Type B pancreatic cell (in vitro differentiated cells): ENCODE results near the gene ABCB1. TPM values are rescaled to one million over a fixed set of nuclear protein-coding genes. Genes with fewer than 3 reads are reported as not detected.

Experiments
- DNase-seq: peaks from one replicate; pipeline ENCODE4 v3.0.0; 2021; ENCODE audit warnings: mixed read lengths; ENCODE audit not compliant: unreplicated experiment; ENCODE audit errors: extremely low spot score
- H3K27ac Mint-ChIP-seq: 2 replicates; pipeline ENCODE4 v1.8.0; 2021; ENCODE audit warnings: mild to moderate bottlenecking, mixed read lengths
- H3K27me3 Mint-ChIP-seq: 2 replicates; pipeline ENCODE4 v1.8.0; 2021; ENCODE audit warnings: mixed read lengths
- H3K36me3 Mint-ChIP-seq: 2 replicates; pipeline ENCODE4 v1.8.0; 2021; ENCODE audit warnings: mixed read lengths
- H3K4me1 Mint-ChIP-seq: one replicate; pipeline ENCODE4 v1.8.0; 2021; ENCODE audit warnings: mixed read lengths; ENCODE audit not compliant: unreplicated experiment
- H3K4me3 Mint-ChIP-seq: 2 replicates; pipeline ENCODE4 v1.8.0; 2021; ENCODE audit warnings: mild to moderate bottlenecking, mixed read lengths
- H3K9me3 Mint-ChIP-seq: 2 replicates; pipeline ENCODE4 v1.8.0; 2021; ENCODE audit warnings: mixed read lengths
- CTCF ChIP-seq: fragments of 200-600 bp; sonication (generic); conservative IDR thresholded peaks from 2 replicates; pipeline ENCODE4 v1.5.0; 2021; ENCODE audit warnings: antibody characterized with exemption, mild to moderate bottlenecking
- total RNA-seq: library from RNA; stranded (reverse); gene quantifications from 2 replicates; pipeline ENCODE4 v1.2.1, GENCODE V29; 2021; ENCODE audit warnings: low replicate concordance

The ABCB1 gene
- total RNA-seq, 1 donor from 2014 or later, result 31.3 TPM

- no peak for DNase-seq
- no peak overlapping the region for H3K4me3 Mint-ChIP-seq
Observed at GRCh38 chr7:87479951-87480350, 120.7 kb downstream of the ABCB1 start.

GRCh38 chr7:87476179-87476557 lies 124.5 kb downstream of the ABCB1 start:
- Mint-ChIP-seq H3K4me1 (peaks cover 13% of the 10 kb centered on the region), H3K4me3 (peak overlapping the region; percentile 71), H3K27ac (no peak overlapping the region), H3K9me3 (no peaks in the 10 kb centered on the region), H3K36me3 (no peaks in the 10 kb centered on the region), H3K27me3 (peaks cover 37% of the 10 kb centered on the region)
- DNase-seq, result no peak
- no peak for TF ChIP-seq CTCF

More at GRCh38 chr7:87479951-87480350, 120.7 kb downstream of the ABCB1 start:
- no peaks in the 10 kb centered on the region for H3K9me3 Mint-ChIP-seq
- no peak for TF ChIP-seq CTCF
- no peak overlapping the region for H3K27ac Mint-ChIP-seq
- H3K36me3 Mint-ChIP-seq, result no peaks in the 10 kb centered on the region
- peaks cover 2% of the 10 kb centered on the region for H3K4me1 Mint-ChIP-seq
- H3K27me3 Mint-ChIP-seq, result peaks cover 18% of the 10 kb centered on the region

- H3K36me3 Mint-ChIP-seq, result no peaks in the 10 kb centered on the region
- DNase-seq, result no peak
- H3K9me3 Mint-ChIP-seq, result no peaks in the 10 kb centered on the region
- TF ChIP-seq CTCF, result no peak
- peaks cover 37% of the 10 kb centered on the region for H3K27me3 Mint-ChIP-seq
- H3K4me1 Mint-ChIP-seq, result peaks cover 13% of the 10 kb centered on the region
- H3K4me3 Mint-ChIP-seq, result peak within 1 kb of the TSS; percentile 86
- peak within 1 kb of the TSS; percentile 83 for H3K27ac Mint-ChIP-seq
Observed at GRCh38 chr7:87475359-87476178, 125.1 kb downstream of the ABCB1 start, which contains the start of gene ABCB4. TSS of gene ABCB4 (minus strand) at chr7:87475680. CDS start at chr7:87475465, 215 bp downstream.

GRCh38 chr7:87474533-87475358 lies 125.9 kb downstream of the ABCB1 start:
- H3K4me1 Mint-ChIP-seq, result peaks cover 13% of the 10 kb centered on the region
- H3K36me3 Mint-ChIP-seq, result no peaks in the 10 kb centered on the region
- no peaks in the 10 kb centered on the region for H3K9me3 Mint-ChIP-seq
- peaks cover 37% of the 10 kb centered on the region for H3K27me3 Mint-ChIP-seq
- peak overlapping the region; percentile 86 for H3K4me3 Mint-ChIP-seq
- peak overlapping the region; percentile 83 for H3K27ac Mint-ChIP-seq
- no peak for TF ChIP-seq CTCF
- no peak for DNase-seq

- no peak for TF ChIP-seq CTCF
- Mint-ChIP-seq H3K27ac (no peak overlapping the region), H3K36me3 (no peaks in the 10 kb centered on the region), H3K4me3 (peak overlapping the region; percentile 86), H3K27me3 (peaks cover 37% of the 10 kb centered on the region), H3K9me3 (no peaks in the 10 kb centered on the region), H3K4me1 (peaks cover 13% of the 10 kb centered on the region)
- no peak for DNase-seq
Observed at GRCh38 chr7:87473986-87474385, 126.7 kb downstream of the ABCB1 start.
